ENCODE data around the gene NUDT22.

DNA sequence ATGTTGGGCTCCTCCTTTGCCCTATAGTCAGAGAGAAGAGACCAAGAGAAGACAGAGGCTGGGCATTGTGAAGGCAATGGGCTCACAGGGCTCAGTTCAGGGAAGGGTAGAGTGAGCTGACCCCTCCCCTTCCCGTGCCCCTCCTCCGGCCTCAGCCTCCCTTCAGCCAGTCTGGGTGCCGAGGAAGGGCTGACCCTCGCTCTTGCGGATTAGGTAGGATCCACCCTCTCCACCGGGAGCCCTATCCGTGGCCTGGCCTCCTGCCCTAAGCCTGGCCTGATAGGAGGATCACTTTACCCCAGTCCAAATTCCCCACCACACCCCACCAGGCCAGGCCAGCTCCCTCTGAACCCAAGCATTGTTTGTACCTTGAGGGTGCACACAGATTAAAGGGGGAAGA, 22.5 kb downstream of the NUDT22 start:
- TF ChIP-seq NANOG (IDR thresholded peaks at IDR 0.05; ENCODE audit: borderline replicate concordance) (no peak), EZH2 (IDR thresholded peaks at IDR 0.05; ENCODE audit: low read depth, unreplicated experiment) (no peak), POLR2AphosphoS5 (IDR thresholded peaks at IDR 0.05; ENCODE audit: low read depth) (no peak; the same call in 1 of the 2 replicates), CREB1 (CRISPR knock-in tag; IDR thresholded peaks at IDR 0.05; ENCODE audit: low read depth) (no peak)
- TF ChIP-seq, protein P1, sequence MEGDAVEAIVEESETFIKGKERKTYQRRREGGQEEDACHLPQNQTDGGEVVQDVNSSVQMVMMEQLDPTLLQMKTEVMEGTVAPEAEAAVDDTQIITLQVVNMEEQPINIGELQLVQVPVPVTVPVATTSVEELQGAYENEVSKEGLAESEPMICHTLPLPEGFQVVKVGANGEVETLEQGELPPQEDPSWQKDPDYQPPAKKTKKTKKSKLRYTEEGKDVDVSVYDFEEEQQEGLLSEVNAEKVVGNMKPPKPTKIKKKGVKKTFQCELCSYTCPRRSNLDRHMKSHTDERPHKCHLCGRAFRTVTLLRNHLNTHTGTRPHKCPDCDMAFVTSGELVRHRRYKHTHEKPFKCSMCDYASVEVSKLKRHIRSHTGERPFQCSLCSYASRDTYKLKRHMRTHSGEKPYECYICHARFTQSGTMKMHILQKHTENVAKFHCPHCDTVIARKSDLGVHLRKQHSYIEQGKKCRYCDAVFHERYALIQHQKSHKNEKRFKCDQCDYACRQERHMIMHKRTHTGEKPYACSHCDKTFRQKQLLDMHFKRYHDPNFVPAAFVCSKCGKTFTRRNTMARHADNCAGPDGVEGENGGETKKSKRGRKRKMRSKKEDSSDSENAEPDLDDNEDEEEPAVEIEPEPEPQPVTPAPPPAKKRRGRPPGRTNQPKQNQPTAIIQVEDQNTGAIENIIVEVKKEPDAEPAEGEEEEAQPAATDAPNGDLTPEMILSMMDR (conservative IDR thresholded peaks at IDR 0.05; ENCODE audit: low read depth in 2 of 2): no peak

Data from GM23338 (cell line).